ENCODE data around the gene GUCA1A. TPM values are rescaled to one million over a fixed set of nuclear protein-coding genes. Genes with fewer than 3 reads are reported as not detected.

Gene GUCA1A
- polyA plus RNA-seq, 1 donor (not counting 4 experiments of a cell fraction or from before 2014, with no cell fraction given): not detected

- peaks cover 50% of the 10 kb centered on the region for H3K4me1 ChIP-seq (ENCODE audit: control insufficient read depth, extremely low read depth, insufficient read depth, low read length)
- H3K4me2 ChIP-seq (ENCODE audit: control insufficient read depth, extremely low read depth, insufficient read depth, low read depth, low read length): peak overlapping the region; percentile 75
- no peak overlapping the region for H2AFZ ChIP-seq (ENCODE audit: control insufficient read depth, low read length)
- no peaks in the 10 kb centered on the region for H3K9me1 ChIP-seq (ENCODE audit: control insufficient read depth, extremely low read depth, insufficient read depth, low read length)
- peaks cover 68% of the 10 kb centered on the region for H3K79me2 ChIP-seq (ENCODE audit: control insufficient read depth, insufficient read depth, low read length)
- dilution Hi-C loops (cut with MboI; ENCODE audit: extremely low pct_ligation_motif_present, low sequenced_read_pairs): no loop called here
- H3K36me3 ChIP-seq (ENCODE audit: control insufficient read depth in 2 of 2, extremely low read depth in 1 of 2, insufficient read depth in 2 of 2, low read length in 2 of 2): peaks cover 12 to 14% of the 10 kb centered on the region in 2 experiments
- no peak for TF ChIP-seq CTCF (optimal IDR thresholded peaks at IDR 0.05 in 1 of 3, IDR thresholded peaks at IDR 0.05 in 1 of 3, conservative IDR thresholded peaks at IDR 0.05 in 1 of 3; ENCODE audit: extremely low read depth in 1 of 3, insufficient read depth in 2 of 3, low read length in 3 of 3)
- TF ChIP-seq EZH2 (IDR thresholded peaks at IDR 0.05; ENCODE audit: low read length): no peak
- FAIRE-seq (no peak), DNase-seq (ENCODE audit: low read depth, low spot score) (no peak)
- no peaks in the 10 kb centered on the region for H3K9me3 ChIP-seq (ENCODE audit: control insufficient read depth, low read depth, low read length)
- H3K4me3 ChIP-seq (ENCODE audit: control insufficient read depth in 2 of 3, extremely low read depth in 1 of 3, insufficient read depth in 2 of 3, low read depth in 1 of 3, low read length in 3 of 3): peak overlapping the region in 1 of 3 experiments; percentile 39
- H3K9ac ChIP-seq (ENCODE audit: control insufficient read depth, extremely low read depth, insufficient read depth, low read length): peak overlapping the region; percentile 58
- peaks cover 3% of the 10 kb centered on the region for H4K20me1 ChIP-seq (ENCODE audit: control insufficient read depth, extremely low read depth, insufficient read depth, low read length)
- H3K27ac ChIP-seq (ENCODE audit: control insufficient read depth, insufficient read depth, low read length): peak overlapping the region; percentile 53
- H3K27me3 ChIP-seq (ENCODE audit: control insufficient read depth, extremely low read depth, insufficient read depth, low read length): no peaks in the 10 kb centered on the region
These were observed 35.9 kb upstream of the GUCA1A start for GRCh38 chr6:42137194-42137753.

- no peak overlapping the region for H3K4me2 ChIP-seq (ENCODE audit: control insufficient read depth, extremely low read depth, insufficient read depth, low read depth, low read length)
- TF ChIP-seq CTCF (optimal IDR thresholded peaks at IDR 0.05 in 1 of 3, IDR thresholded peaks at IDR 0.05 in 1 of 3, conservative IDR thresholded peaks at IDR 0.05 in 1 of 3; ENCODE audit: extremely low read depth in 1 of 3, insufficient read depth in 2 of 3, low read length in 3 of 3): no peak
- TF ChIP-seq EZH2 (IDR thresholded peaks at IDR 0.05; ENCODE audit: low read length): no peak
- no peak overlapping the region for H3K4me3 ChIP-seq (ENCODE audit: control insufficient read depth in 2 of 3, extremely low read depth in 1 of 3, insufficient read depth in 2 of 3, low read depth in 1 of 3, low read length in 3 of 3)
- peaks cover 63% of the 10 kb centered on the region for H3K79me2 ChIP-seq (ENCODE audit: control insufficient read depth, insufficient read depth, low read length)
- H2AFZ ChIP-seq (ENCODE audit: control insufficient read depth, low read length): no peak overlapping the region
- dilution Hi-C loops (cut with MboI; ENCODE audit: extremely low pct_ligation_motif_present, low sequenced_read_pairs): no loop called here
- no peaks in the 10 kb centered on the region for H3K27me3 ChIP-seq (ENCODE audit: control insufficient read depth, extremely low read depth, insufficient read depth, low read length)
- peaks cover 8 to 9% of the 10 kb centered on the region in 2 experiments for H3K36me3 ChIP-seq (ENCODE audit: control insufficient read depth in 2 of 2, extremely low read depth in 1 of 2, insufficient read depth in 2 of 2, low read length in 2 of 2)
- H3K9ac ChIP-seq (ENCODE audit: control insufficient read depth, extremely low read depth, insufficient read depth, low read length): no peak overlapping the region
- DNase-seq (ENCODE audit: low read depth, low spot score) (no peak), FAIRE-seq (no peak)
- H3K9me1 ChIP-seq (ENCODE audit: control insufficient read depth, extremely low read depth, insufficient read depth, low read length): no peaks in the 10 kb centered on the region
- no peak overlapping the region for H3K27ac ChIP-seq (ENCODE audit: control insufficient read depth, insufficient read depth, low read length)
- H4K20me1 ChIP-seq (ENCODE audit: control insufficient read depth, extremely low read depth, insufficient read depth, low read length): no peaks in the 10 kb centered on the region
- peaks cover 56% of the 10 kb centered on the region for H3K4me1 ChIP-seq (ENCODE audit: control insufficient read depth, extremely low read depth, insufficient read depth, low read length)
- H3K9me3 ChIP-seq (ENCODE audit: control insufficient read depth, low read depth, low read length): no peaks in the 10 kb centered on the region
These were observed 35.0 kb upstream of the GUCA1A start for GRCh38 chr6:42138190-42138589.

Data from keratinocyte (primary cell).